ENCODE measurements around the gene POLR1C.
"Not testable (repeated sequence)": the region's sequence is repeated elsewhere in the genome, so short reads cannot be mapped to it uniquely, and the experiment has no call there.

Gene POLR1C

DNA sequence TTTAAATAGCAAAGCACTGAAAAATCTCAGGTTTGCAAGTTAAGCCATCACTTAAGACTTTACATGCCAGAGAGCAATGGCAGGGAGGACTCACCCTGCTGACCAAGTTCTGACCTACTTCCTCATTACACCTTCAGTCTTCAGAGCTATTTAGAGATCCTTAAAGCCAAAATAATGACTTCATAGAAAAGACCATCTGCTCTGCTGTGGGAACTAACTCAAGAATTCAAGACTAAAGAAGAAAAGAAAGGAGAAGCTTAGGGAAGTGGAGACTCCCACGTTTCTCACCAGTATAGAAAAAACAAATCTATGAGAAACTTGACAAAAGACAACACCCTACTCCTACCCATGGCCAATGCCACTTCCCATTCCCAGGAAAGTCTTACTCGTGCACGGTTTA, 30.3 kb downstream of the POLR1C start:
- Histone ChIP-seq H3K4me1 (ENCODE audit: insufficient read depth, low read length, poor library complexity, severe bottlenecking) (no peaks in the 10 kb centered on the region), H3K27me3 (ENCODE audit: insufficient read depth, low read length, poor library complexity, severe bottlenecking) (no peaks in the 10 kb centered on the region), H3K9me2 (replicated peaks; ENCODE audit: low read depth, low read length) (no peaks in the 10 kb centered on the region), H3K79me2 (ENCODE audit: insufficient read depth, low read length) (no peaks in the 10 kb centered on the region), H3K4me2 (ENCODE audit: low read depth, low read length, poor library complexity, severe bottlenecking) (no peak overlapping the region), H3K36me3 (ENCODE audit: insufficient read depth, low read length) (peaks cover 80% of the 10 kb centered on the region; the same call in 1 of the 2 replicates), H3K4me3 (ENCODE audit: low read length, poor library complexity, severe bottlenecking) (no peak overlapping the region), H3F3A (ENCODE audit: low read depth) (no peaks in the 10 kb centered on the region), H4K20me1 (ENCODE audit: insufficient read depth, low read length, poor library complexity, severe bottlenecking) (no peaks in the 10 kb centered on the region), H3K9ac (ENCODE audit: low read depth, low read length, poor library complexity, severe bottlenecking) (no peak overlapping the region), H2AFZ (ENCODE audit: low read length) (no peak overlapping the region), H3K9me3 (ENCODE audit: insufficient read depth, low read depth, low read length) (no peaks in the 10 kb centered on the region)
- TF ChIP-seq, protein P1, sequence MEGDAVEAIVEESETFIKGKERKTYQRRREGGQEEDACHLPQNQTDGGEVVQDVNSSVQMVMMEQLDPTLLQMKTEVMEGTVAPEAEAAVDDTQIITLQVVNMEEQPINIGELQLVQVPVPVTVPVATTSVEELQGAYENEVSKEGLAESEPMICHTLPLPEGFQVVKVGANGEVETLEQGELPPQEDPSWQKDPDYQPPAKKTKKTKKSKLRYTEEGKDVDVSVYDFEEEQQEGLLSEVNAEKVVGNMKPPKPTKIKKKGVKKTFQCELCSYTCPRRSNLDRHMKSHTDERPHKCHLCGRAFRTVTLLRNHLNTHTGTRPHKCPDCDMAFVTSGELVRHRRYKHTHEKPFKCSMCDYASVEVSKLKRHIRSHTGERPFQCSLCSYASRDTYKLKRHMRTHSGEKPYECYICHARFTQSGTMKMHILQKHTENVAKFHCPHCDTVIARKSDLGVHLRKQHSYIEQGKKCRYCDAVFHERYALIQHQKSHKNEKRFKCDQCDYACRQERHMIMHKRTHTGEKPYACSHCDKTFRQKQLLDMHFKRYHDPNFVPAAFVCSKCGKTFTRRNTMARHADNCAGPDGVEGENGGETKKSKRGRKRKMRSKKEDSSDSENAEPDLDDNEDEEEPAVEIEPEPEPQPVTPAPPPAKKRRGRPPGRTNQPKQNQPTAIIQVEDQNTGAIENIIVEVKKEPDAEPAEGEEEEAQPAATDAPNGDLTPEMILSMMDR (conservative IDR thresholded peaks at IDR 0.05; ENCODE audit: low read length), result no peak
- no peak for TF ChIP-seq EZH2phosphoT487 (IDR thresholded peaks at IDR 0.05; ENCODE audit: borderline replicate concordance)

DNA sequence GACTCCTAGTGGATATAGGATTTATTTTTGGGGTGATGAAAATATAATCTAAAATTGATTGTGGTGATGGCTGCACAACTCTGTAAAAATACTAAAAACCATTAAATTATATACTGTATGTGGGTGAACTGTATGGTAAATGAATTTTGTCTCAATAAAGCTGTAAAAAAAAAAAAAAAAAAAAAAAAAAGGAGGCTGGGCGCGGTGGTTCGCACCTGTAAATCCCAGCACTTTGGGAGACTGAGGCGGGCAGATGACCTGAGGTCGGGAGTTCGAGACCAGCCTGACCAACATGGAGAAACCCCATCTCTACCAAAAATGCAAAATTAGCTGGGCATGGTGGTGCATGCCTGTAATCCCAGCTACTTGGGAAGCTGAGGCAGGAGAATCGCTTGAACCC, 40.7 kb downstream of the POLR1C start:
- not testable (repeated sequence) for H4K20me1 ChIP-seq (ENCODE audit: insufficient read depth, low read length, poor library complexity, severe bottlenecking); H3K4me3 ChIP-seq (ENCODE audit: low read length, poor library complexity, severe bottlenecking); H3K9me2 ChIP-seq (replicated peaks; ENCODE audit: low read depth, low read length); H3K4me2 ChIP-seq (ENCODE audit: low read depth, low read length, poor library complexity, severe bottlenecking); H3K9ac ChIP-seq (ENCODE audit: low read depth, low read length, poor library complexity, severe bottlenecking); H3K27me3 ChIP-seq (ENCODE audit: insufficient read depth, low read length, poor library complexity, severe bottlenecking); H3F3A ChIP-seq (ENCODE audit: low read depth); H3K4me1 ChIP-seq (ENCODE audit: insufficient read depth, low read length, poor library complexity, severe bottlenecking); H2AFZ ChIP-seq (ENCODE audit: low read length); H3K79me2 ChIP-seq (ENCODE audit: insufficient read depth, low read length); H3K9me3 ChIP-seq (ENCODE audit: insufficient read depth, low read depth, low read length)
- H3K36me3 ChIP-seq (ENCODE audit: insufficient read depth, low read length), result peaks cover 88% of the 10 kb centered on the region; the same call in 1 of the 2 replicates

- Histone ChIP-seq H3K9ac (ENCODE audit: low read depth, low read length, poor library complexity, severe bottlenecking) (no peak overlapping the region), H3K36me3 (ENCODE audit: insufficient read depth, low read length) (peaks cover 90% of the 10 kb centered on the region; the same call in 1 of the 2 replicates), H4K20me1 (ENCODE audit: insufficient read depth, low read length, poor library complexity, severe bottlenecking) (no peaks in the 10 kb centered on the region), H3F3A (ENCODE audit: low read depth) (no peaks in the 10 kb centered on the region), H3K9me2 (replicated peaks; ENCODE audit: low read depth, low read length) (no peaks in the 10 kb centered on the region), H3K4me3 (ENCODE audit: low read length, poor library complexity, severe bottlenecking) (no peak overlapping the region), H3K27me3 (ENCODE audit: insufficient read depth, low read length, poor library complexity, severe bottlenecking) (no peaks in the 10 kb centered on the region), H2AFZ (ENCODE audit: low read length) (no peak overlapping the region), H3K4me1 (ENCODE audit: insufficient read depth, low read length, poor library complexity, severe bottlenecking) (no peaks in the 10 kb centered on the region), H3K4me2 (ENCODE audit: low read depth, low read length, poor library complexity, severe bottlenecking) (no peak overlapping the region), H3K79me2 (ENCODE audit: insufficient read depth, low read length) (no peaks in the 10 kb centered on the region), H3K9me3 (ENCODE audit: insufficient read depth, low read depth, low read length) (no peaks in the 10 kb centered on the region)
- TF ChIP-seq, protein P1 (conservative IDR thresholded peaks at IDR 0.05; ENCODE audit: low read length), result no peak
- no peak for TF ChIP-seq EZH2phosphoT487 (IDR thresholded peaks at IDR 0.05; ENCODE audit: borderline replicate concordance)
These were observed 42.4 kb downstream of the POLR1C start for GRCh38 chr6:43559328-43559727.

GRCh38 chr6:43570876-43571441, 54.1 kb downstream of the POLR1C start:
- Histone ChIP-seq H3K9me2 (replicated peaks; ENCODE audit: low read depth, low read length) (no peaks in the 10 kb centered on the region), H3K9me3 (ENCODE audit: insufficient read depth, low read depth, low read length) (no peaks in the 10 kb centered on the region), H3K36me3 (ENCODE audit: insufficient read depth, low read length) (peaks cover 51% of the 10 kb centered on the region), H4K20me1 (ENCODE audit: insufficient read depth, low read length, poor library complexity, severe bottlenecking) (peaks cover 8% of the 10 kb centered on the region), H2AFZ (ENCODE audit: low read length) (no peak overlapping the region), H3F3A (ENCODE audit: low read depth) (no peaks in the 10 kb centered on the region), H3K79me2 (ENCODE audit: insufficient read depth, low read length) (peaks cover 43% of the 10 kb centered on the region), H3K4me1 (ENCODE audit: insufficient read depth, low read length, poor library complexity, severe bottlenecking) (peaks cover 12% of the 10 kb centered on the region), H3K27me3 (ENCODE audit: insufficient read depth, low read length, poor library complexity, severe bottlenecking) (no peaks in the 10 kb centered on the region), H3K9ac (ENCODE audit: low read depth, low read length, poor library complexity, severe bottlenecking) (no peak overlapping the region), H3K4me2 (ENCODE audit: low read depth, low read length, poor library complexity, severe bottlenecking) (no peak overlapping the region), H3K4me3 (ENCODE audit: low read length, poor library complexity, severe bottlenecking) (no peak overlapping the region)
- TF ChIP-seq, protein P1 (conservative IDR thresholded peaks at IDR 0.05; ENCODE audit: low read length), result no peak
- TF ChIP-seq EZH2phosphoT487 (IDR thresholded peaks at IDR 0.05; ENCODE audit: borderline replicate concordance), result no peak
